Left cardiac atrium (tissue), 4 donors: ENCODE measurements around the gene CBX8. TPM values are rescaled to one million over a fixed set of nuclear protein-coding genes. Genes with fewer than 3 reads are reported as not detected.

Source experiments
- ATAC-seq, 2 donors: fragments of 200-7000 bp; cut with Tn5 transposase; one replicate each; pipeline ENCODE4 v1.9.1; 2020; ENCODE audit warnings: mild to moderate bottlenecking in 2 of 2, moderate library complexity in 2 of 2
- DNase-seq: peaks from one replicate; pipeline ENCODE4 v3.0.0-alpha.2; 2020
- intact Hi-C, 2 donors: fragments of 100-400 bp; cut with DNase I; formaldehyde crosslinking; loops; one replicate each; pipeline versions ENCODE4 v1.14.1 to v1.15.1; 2022 to 2023
- total RNA-seq, 2 donors: library from RNA; stranded (reverse); fragmentation: NEBNext Ultra II Directional; extraction: Animal tissue kit (Norgen Biotek cat#: 25700); gene quantifications; one replicate each; pipeline ENCODE4 v1.2.1, GENCODE V29; 2021
- donor health status: DM: no; HTN: yes; CAD: no.
- donor health status: DM: no; HTN: yes; CAD: no; lungs with severe emphysema.
- donor health status: DM: yes; HTN: yes; CAD: no.
- donor health status: Dilated cardiomyopathy.

The CBX8 gene
- total RNA-seq, 2 donors from 2014 or later = 4.1 to 5.9 TPM

DNA sequence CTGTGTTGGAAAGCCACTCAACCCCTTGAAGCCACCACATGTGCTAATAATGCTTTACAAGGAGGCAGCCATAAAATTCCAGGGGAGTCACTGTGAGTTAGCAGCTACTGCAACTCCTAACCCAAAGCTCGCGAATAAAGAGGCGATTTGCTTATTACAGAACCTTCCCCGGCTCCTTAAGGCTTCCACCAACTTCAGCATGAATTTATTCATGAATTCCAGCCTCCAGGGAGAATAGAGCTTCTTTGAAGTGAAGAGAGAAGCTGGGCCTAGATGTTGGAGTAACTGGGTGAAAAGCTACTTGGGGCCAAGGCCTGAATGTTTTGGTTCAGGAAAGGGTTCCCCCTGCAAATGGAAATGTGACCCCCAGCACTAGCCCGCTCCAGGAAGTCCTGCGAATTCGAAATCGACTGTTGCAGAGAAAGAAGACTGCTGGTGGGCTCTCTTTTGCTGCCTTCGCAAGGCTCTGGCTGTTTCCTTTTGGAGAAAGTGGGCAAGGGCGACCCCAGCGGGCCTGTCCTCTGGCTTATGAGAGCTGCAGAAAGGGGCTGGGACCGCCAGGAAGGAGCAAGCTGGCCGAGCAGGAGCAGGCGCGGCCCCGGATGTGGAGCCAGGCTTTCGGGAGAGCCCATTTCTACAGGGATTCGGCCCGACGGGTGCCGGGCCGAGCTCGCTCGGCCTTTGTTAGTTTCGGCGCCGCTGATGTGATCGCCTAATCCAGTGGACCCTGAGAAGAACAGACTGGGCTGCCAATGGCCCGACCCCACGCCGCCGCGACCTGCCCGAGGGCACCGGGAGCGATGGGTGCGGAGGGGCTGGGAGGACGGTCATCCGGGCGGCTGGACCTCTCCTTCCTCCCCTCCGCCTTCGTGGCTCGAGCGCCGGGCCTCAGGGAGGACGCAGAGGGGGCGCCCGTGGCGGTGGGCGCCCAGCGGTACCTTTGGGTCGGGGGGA lies 7.6 kb downstream of the CBX8 start:
- intact Hi-C loops = loop anchor here in 1 of 2 donors (5.0 kb wide), 2 partner anchors 183 to 203 kb away; no protein-coding TSS in a partner anchor
- DNase-seq (no peak), ATAC-seq (peak; percentile 3)

DNA sequence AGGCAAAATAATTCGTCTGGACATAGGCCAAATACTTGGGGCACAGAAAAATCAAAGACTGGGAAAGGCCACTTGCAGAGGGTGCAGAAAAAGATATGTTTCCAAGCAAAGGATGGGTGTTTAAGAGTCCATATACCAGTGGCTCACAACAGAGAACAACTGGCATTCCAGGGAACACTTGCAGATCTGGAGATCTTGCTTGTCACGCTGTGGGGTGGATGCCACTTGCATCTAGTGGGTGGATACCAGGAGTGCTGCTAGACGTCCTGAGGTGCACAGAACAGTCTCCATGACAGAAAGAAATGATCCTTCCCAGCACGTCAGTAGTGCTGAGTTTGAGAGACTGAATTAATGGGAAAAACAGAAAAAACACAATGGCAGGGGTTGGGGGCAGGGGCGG lies 8.4 kb downstream of the CBX8 start:
- intact Hi-C loops = loop anchor here in 1 of 2 donors (5.0 kb wide), 2 partner anchors 184 to 204 kb away; no protein-coding TSS in a partner anchor
- ATAC-seq (no peak), DNase-seq (no peak)

DNA sequence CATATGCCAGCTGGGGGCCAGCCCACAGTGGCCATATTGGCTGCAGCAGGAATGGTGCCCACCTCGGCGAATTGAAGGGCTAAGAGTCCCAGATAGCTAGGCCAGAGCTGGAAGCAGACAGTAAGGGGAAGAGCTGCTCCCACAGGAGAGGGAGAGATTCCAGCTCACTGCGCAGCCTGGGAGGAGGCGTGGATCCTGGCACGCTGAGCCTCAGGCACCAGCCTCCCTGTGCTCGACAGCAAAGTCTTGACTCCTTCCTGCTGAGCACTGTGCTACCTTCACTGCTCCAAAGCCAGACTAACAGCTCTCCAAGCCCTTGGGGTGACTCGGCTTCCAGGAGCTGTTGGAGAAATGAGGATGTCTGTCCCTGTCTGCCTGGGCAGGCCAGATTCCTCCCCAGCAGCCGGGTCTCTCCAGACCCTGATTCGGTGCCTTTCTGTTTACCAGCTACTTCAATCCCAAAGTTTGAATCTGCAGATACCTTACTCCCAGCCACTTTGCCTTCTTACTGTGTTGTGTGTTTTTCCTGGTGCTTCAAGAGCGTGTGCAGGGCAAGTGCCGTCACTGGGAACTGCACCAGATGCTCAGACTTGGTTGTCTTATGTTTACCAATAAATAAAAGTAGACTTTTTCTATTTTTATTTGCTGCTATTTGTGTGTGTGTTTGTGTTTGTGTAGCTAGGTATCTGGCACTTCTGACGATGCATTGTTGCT lies 9.8 kb downstream of the CBX8 start:
- ATAC-seq (no peak), DNase-seq (no peak)
- intact Hi-C loops = loop anchor here in 1 of 2 donors (5.0 kb wide), 2 partner anchors 185 to 205 kb away; no protein-coding TSS in a partner anchor

DNA sequence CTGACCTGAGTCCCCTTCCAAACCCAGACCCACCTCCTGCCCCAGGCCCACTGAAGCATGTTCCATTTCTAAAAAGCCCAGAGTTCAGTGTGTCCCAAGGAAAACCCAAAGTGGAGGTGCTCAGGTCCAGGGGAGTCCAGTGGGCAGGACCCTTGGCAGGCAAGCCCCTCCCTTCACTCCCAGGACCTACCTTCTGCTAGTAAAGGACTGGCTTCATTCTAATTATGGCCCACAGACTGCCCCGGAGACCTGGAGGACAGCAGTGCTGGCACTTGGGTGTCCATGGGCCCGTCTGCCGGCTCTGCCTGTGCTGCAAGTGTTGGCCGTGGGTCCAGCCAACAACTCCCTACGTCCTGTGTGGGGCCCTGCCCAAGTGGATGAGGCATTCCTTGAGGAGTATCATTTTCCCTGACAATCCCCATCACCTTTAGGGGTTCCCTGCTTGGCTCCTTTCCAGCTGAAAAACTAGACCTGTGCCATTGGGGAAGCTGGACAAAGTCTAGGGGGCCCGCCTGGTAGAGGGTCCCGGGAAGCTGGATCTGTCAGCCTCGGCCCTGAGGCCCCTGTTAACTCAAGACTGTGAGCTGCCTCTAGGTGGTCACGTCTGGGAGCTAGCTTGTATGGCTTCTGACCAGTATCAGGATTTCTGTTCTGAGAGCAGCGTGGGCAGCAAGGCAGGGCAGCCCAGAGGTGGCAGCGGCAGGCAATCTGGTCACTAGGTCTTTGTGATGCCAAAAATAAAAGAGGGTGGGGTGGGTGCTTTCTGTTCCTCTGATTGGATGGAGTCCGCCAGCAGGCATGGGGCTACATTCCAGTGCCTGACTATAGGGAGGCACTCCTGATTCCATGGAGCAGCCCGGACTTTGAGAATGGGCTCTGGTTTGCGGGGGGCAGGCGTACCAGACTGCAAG lies 10.7 kb downstream of the CBX8 start:
- intact Hi-C loops = loop anchor here in 1 of 2 donors (5.0 kb wide), 2 partner anchors 186 to 206 kb away; no protein-coding TSS in a partner anchor
- no peak for DNase-seq
- no peak for ATAC-seq

DNA sequence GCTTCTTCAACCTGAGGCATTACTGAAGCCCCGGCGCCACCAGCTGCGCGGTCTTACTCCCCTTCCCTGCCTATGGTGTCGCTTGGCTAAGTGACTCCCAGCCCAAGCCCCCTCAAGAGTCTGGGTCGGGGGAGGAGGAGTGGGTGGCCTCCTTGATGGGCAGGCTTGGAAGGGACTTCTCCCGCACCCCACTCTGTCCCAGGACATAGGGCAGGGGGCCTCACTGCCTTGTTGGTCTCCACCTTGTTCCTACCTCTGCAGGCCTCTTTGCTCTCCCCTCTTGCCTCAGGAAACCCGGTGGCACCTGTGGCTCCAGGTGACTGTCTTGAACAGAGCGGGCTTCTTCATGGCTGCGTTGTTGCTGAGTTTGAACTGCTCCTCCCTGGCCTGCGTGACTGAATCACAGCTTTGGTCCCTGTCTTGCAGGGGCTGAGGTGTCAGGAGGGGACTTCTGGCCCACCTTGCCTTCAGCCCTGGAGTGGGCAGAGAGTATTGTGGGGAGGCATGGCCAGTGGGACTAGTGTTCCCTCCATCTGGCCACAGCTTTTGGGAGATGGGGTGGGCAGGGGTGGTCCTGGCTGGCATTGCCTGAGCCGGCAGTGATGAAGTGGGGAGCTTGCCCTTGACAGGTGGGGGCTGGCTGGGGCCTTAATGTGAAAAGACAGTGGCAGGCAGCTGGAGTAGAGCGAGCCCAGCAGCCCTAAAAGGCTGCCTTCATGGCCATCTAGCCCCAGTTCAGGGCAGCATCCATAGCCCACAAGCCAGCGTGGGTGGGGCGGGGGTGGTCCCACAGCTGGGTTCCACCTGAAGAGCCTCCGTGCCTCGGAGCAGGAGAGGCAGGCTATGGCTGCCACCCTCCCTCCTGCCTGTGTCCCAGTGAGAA lies 11.6 kb downstream of the CBX8 start:
- intact Hi-C loops = loop anchor here in 1 of 2 donors (5.0 kb wide), 2 partner anchors 187 to 207 kb away; no protein-coding TSS in a partner anchor
- DNase-seq (no peak), ATAC-seq (no peak)

DNA sequence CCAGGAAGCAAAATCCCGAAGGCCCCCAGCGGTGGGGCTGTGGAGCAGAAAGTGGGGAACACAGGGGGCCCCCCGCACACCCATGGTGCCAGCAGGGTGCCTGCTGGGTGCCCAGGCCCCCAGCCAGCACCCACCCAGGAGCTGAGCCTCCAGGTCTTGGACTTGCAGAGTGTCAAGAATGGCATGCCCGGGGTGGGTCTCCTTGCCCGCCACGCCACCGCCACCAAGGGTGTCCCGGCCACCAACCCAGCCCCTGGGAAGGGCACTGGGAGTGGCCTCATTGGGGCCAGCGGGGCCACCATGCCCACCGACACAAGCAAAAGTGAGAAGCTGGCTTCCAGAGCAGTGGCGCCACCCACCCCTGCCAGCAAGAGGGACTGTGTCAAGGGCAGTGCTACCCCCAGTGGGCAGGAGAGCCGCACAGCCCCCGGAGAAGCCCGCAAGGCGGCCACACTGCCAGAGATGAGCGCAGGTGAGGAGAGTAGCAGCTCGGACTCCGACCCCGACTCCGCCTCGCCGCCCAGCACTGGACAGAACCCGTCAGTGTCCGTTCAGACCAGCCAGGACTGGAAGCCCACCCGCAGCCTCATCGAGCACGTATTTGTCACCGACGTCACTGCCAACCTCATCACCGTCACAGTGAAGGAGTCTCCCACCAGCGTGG lies 12.4 kb downstream of the CBX8 start:
- intact Hi-C loops = loop anchor here in 1 of 2 donors (5.0 kb wide), 2 partner anchors 188 to 208 kb away; no protein-coding TSS in a partner anchor
- no peak for DNase-seq
- no peak for ATAC-seq

DNA sequence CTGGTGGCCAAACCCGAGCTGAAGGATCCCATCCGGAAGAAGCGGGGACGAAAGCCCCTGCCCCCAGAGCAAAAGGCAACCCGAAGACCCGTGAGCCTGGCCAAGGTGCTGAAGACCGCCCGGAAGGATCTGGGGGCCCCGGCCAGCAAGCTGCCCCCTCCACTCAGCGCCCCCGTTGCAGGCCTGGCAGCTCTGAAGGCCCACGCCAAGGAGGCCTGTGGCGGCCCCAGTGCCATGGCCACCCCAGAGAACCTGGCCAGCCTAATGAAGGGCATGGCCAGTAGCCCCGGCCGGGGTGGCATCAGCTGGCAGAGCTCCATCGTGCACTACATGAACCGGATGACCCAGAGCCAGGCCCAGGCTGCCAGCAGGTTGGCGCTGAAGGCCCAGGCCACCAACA lies 13.0 kb downstream of the CBX8 start:
- intact Hi-C loops = no loop called here
- ATAC-seq (no peak), DNase-seq (no peak)

DNA sequence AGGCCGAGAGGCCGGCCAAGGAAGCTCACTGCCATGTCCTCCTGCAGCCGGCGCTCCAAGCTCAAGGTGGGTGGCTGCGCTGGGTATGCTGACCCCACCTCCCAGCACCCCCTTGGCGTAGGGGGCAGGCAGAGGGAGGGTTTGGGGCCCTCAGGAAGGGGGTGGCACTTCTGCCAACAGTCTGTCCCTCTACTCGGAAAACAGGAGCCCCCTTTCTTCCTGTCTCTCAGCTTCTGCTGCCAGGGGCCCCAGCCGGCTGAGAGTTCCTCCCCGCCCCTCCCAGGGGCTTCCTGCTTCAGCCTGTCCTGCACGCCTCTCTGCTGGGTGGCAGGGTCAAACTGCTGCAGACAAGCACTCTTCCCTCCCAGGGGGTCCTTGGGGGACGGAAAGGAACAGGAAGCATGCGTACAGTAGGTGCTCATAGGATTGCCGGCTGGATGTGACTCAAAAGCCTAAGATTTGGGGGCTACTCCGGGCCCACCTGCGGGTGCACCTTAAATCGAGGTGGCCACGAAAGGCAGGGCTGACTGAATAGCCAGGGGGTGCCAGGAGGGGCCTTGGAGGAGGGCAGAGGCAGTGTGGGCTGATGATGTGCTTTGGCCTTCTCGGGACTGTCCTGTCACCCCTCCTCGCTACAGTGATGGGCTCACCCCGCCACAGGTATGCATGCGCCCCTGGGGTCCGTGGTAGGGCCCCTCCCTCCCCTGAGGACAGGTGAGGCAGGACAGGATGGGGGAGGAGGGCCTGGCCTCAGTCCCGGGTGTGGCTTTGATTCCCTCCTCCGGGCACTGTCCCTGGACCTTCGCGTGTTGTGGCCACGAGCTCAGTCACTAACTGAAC lies 14.9 kb downstream of the CBX8 start:
- ATAC-seq (no peak), DNase-seq (no peak)
- intact Hi-C loops = no loop called here

DNA sequence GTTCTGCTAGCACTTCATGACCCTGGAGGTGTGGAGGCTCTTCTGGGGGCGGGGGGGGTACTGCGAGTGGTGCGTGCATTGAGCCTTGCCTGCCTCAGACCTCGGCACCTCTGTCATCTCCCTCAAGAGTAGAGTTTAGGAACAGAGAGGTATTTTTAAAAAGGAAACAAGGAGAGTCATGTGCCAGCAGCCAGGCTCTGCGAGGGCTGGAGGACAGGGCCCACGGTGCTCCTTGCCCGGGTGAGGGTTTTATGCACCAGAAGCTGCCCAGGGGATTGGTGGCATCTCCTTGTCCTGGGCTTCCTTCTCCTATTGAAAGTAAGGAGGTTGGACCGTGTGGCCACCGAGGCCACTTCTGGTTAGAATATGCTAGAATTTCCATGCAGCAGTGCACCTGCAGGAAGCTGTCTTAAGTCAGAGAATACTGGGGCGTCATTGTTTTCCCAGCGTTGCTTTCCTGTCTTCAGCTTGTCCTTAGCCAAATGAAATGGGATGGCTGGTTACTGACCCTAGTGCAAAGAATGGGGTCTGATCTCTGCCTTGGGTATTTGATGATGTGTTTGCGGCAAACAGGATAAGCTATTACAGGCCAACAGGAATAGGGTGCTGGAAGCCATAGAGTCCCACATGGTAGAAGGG lies 15.7 kb downstream of the CBX8 start:
- no peak for ATAC-seq
- no peak for DNase-seq

DNA sequence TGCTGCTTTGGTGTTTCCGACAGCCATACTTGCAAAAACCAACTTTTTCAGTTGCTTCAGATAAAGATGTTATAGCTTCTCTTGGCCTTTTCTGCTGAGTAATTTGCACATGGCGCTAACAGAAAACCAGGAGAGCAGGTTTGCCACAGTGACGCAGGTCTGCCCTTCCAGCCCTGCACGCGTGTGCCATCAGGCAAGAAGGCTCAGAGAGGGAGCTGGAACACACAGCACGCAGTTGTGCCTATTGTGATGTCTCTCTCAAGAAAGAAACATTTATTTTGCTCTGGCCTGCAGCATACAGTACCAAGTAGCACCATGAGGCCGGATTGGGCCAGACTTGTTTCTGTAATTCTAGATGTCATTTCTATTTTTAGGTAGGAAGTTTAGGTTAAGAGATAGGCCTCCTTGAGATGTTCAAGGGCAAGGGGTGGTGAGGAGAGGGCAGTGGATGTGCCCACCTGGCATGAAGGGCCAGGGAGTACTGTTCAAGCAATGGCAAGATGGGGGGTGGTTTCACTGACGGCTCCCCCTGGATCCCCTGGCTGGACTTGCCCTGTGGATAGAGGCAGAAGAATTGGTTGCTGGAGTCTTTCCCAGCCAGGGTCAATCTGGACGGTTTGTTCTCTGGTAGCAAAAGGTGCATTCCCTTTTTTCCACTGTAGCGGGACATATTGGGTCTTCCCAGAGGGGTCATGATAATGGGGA lies 17.1 kb downstream of the CBX8 start:
- DNase-seq (no peak), ATAC-seq (no peak)
- intact Hi-C loops = no loop called here

More for the DNA sequence above, 15.7 kb downstream of the CBX8 start:
- intact Hi-C loops = no loop called here

DNA sequence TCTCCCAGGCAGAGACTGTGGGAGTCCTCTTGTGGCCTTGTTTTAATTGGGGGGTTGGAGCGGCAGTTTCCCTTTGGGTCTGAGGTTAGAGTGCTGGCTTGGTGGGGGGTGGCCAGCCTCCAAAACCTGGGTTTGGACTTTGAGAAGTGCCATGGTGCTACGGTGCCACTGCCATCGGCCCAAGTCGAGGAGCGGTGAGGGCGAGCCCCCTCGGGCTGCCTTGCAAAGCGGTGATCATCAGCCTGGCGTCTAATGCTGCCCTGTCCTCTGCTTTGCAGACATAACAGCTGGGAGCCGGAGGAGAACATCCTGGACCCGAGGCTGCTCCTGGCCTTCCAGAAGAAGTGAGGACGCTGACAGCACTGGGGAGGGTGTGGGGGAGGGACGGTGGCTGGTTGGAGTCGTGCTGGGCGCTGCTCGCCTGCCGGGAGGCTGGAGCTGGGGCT lies 17.8 kb downstream of the CBX8 start:
- intact Hi-C loops = no loop called here
- DNase-seq = no peak
- ATAC-seq = no peak

DNA sequence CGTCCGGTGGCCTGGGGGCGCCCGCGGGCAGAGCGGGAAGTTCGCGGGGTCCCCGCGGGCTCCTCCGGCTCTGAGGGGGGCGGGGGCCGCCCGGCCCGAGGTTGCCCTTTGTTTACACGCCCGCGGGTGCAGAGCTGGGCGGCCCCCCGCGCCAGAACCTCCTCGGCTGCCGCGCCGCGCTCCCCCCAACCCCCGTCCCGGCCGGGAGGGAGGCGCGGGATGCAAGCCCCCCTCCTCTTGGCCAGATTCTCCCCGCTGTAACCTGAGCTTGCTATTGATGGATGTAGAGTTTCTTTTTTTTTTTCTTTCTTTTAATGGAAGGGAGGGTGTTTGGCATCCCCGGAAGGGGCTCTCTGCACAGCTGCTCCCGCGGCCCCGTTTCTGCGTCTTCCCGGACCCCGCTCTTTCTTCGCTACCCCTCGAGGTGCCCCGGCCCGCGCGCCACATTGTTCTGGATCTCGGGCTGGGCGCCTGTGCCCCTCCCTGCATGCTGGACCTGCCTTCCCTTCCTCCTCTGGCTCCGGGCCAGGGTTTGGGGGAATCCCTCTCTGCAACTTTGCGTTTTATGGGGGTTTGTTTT lies 18.3 kb downstream of the CBX8 start:
- ATAC-seq = no peak
- intact Hi-C loops = no loop called here
- no peak for DNase-seq

DNA sequence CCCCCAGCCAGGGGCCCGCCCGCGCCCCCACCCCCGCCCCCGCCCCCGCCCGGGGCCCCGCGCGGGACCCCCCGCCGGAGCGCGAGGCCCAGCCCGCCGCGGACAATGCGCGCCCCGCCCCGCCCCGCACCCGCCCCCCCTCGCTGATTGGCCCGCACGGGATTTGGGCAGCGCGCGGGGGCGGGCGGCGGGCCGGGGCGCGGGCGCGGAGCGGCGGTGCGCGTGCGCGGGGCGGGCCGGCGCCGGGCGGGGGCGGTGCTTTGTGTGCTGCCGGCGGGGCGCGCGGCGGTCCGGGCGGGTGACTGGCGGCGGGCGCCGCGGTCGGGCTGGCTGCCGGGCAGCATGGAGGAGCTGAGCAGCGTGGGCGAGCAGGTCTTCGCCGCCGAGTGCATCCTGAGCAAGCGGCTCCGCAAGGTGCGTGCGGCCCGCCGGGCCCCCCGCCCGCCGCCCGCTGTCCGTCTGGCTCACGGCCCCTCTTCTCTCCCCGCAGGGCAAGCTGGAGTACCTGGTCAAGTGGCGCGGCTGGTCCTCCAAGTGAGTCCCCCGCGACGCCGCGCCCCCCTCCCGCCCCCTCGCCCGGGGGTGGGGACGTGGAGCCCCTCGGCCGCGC lies 18.9 kb downstream of the CBX8 start, which contains the start of gene CBX2:
Gene CBX2 (plus strand): TSS at position 255 of the 610 bp plus-strand sequence. CDS start 88 bp downstream, at position 343.
- intact Hi-C loops = no loop called here
- peak; percentile 79 to 92 for ATAC-seq
- DNase-seq = peak; percentile 81

DNA sequence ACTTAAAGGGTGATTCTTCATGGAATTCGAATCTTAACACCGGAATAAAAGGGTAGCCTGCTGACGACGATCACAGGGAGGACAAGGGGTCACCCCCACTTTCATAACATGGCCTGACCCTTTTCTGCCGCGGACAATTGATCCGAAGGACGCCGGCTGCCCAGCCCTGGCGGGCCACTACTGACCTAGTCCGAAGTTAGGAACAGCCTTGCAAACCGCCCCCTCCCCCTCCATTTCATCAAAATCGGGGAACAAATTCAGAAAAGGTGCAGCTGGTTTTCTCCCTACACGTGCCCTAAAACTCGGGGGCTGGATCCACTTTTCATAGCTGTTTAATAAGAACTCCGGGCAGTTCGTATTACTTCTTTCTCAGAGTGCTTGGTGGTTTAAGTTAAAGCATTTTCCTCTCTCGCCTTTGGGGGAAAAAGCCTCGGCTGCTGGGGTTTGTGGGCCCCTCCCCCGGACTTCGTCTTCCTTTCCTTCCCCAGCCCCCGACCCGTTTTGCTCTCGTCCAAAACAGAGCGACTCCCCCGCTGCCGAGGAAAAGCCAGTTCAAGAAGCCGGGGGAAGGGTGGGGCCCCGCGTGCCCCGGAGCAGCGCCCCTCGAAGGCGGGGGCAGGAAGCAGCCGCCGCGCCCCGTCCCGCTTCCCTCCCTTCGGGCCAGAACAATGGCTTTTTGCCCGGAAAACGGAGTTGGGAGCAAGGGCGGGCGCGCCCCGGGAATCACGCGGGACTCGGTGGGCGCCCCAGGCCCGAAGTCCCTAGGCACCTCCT lies 19.6 kb downstream of the CBX8 start:
- intact Hi-C loops = no loop called here
- ATAC-seq = peak; percentile 45 to 67
- DNase-seq = peak; percentile 81
